NCI-H1436 (cell line): ENCODE data around the gene RFFL.
"Not testable (repeated sequence)": the region's sequence is repeated elsewhere in the genome, so short reads cannot be mapped to it uniquely, and the experiment has no call there.

Source experiments
- DNase-seq: peaks from one replicate; lab custom pipeline; 2025; lab: John Stamatoyannopoulos, UW

RFFL gene, protein sequence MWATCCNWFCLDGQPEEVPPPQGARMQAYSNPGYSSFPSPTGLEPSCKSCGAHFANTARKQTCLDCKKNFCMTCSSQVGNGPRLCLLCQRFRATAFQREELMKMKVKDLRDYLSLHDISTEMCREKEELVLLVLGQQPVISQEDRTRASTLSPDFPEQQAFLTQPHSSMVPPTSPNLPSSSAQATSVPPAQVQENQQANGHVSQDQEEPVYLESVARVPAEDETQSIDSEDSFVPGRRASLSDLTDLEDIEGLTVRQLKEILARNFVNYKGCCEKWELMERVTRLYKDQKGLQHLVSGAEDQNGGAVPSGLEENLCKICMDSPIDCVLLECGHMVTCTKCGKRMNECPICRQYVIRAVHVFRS

DNA sequence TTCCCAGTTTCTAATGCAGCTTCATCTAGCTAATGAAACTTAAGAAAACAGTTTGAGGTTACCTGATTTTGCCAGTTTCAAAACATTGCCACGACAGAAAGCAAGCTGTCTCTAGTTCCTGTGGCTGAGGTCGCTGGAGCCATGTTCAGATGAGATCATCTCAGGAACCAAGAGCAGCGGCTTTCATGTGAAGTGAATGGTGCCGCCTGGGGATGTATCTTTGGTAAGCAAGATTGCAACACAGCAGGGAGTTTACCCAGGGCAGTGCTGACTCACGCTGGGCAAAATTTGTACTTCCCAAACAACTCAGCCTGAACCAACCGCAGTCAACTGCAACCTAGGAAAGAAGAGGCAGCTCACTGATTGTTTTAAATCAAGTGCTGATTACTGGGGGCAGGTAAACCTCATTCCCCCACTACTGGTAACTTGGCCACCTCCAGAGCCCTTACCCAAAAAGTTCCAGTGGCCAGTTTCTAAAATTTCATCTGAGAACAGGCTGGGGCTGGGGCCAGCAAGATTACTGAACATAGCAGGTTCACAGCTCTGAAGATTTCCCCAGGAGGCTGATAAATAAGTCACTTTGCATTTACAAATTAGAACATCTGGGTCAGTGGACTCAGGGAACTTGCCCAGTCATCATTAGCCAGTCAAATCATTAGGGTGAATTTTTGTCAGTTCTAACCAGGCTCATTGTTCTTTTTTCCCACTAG is at the start of gene RFFL:
Gene RFFL, minus strand, starts transcription at position 194 of the 710 bp plus-strand sequence. CDS start 37,154 bp downstream, outside the sequence.
- DNase-seq: no peak

DNA sequence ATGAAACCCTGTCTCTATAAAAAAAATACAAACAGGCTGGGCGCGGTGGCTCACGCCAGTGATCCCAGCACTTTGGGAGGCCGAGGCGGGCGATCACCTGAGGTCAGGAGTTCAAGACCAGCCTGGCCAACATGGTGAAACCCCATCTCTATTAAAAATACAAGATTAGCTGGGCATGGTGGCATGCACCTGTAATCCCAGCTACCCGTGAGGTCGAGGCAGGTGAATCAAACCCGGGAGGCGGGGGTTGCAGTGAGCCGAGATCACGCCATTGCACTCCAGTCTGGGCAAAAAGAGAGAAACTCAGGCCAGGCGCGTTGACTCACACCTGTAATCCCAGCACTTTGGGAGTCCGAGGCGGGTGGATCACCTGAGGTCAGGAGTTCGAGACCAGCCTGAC is 47.3 kb upstream of the RFFL start:
- not testable (repeated sequence) for DNase-seq

DNA sequence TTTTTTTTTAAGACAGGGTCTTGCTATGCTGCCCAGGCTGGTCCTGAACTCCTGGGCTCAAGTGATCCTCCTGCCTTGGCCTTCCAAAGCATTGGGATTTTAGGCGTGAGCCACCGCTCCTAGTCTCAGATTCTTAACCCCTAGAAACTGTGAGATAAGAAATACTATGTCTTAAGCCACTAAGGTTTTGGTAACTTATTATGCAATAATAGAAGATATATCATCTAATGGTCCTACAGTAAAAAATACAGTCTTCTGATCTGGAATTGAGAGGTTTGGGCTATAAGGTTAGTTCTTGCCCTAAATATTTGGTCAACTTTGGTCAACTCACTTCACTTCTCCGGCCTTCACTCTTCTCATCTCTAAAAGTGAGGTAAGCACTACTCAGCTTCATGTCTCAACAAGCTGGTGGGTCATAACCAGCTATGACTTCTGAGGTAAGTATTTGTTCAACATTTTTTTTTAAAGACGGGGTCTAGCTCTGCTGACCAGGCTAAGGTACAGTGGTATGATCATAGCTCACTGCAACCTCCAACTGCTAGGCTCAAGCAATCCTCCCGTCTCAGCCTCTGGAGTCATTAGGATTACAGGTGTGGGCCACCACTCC is 41.4 kb upstream of the RFFL start:
- DNase-seq: no peak

DNA sequence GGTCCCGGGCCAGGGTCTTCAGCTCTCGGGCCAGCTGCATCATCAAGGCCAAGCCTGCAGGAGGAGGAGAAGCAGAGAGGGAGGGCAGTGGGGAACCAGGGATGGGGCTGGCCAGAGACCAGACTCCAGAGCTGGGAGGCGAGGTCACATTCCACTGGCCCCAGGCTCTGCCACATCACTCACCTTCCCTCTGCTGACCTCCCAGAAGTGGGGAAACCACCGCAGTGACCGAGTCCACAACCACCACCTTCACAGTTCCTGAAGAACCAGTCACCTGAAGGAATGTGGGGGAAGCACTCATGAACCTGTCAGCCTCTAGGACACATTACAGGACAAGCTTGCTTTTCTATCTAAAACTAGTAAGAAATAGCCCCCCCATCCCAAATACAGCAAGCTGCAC is 39.8 kb upstream of the RFFL start:
- no peak for DNase-seq

DNA sequence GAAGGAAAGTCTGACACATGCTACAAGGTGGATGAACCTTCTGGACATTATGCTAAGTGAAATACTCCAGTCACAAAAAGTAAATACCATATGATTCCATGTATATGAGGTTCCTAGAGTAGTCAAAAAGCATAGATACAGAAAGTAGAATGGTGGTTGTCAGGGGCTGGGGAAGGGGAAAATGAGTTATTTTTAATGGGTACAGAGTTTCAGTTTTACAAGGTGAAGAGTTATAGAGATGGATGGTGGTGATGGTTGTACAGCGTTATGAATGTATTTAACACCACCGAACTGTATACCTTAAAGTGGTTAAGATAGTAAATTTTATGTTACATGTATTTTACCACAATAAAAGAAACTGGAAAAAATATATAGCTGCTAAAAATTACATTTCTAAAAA is 38.2 kb upstream of the RFFL start:
- DNase-seq: no peak

DNA sequence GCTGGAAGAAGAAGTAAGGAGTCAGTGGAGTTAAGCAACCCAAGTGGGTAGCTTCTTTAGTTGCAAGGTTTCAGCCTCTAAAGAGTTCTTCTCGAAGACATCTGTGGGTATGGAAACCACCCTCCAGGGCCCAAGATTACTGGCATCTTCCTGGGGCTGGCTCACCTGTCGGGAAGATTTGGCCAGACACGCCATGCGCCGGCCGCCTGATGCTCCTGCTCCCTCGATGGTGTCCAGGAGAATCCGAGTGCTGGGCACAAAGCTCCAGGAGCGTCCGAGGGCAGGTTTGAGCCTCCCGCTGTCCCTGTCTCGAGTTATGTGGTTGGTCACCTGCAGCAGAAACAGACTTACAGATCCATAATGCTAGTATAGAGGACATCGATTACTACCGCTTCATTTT is 37.5 kb upstream of the RFFL start:
- DNase-seq: no peak

DNA sequence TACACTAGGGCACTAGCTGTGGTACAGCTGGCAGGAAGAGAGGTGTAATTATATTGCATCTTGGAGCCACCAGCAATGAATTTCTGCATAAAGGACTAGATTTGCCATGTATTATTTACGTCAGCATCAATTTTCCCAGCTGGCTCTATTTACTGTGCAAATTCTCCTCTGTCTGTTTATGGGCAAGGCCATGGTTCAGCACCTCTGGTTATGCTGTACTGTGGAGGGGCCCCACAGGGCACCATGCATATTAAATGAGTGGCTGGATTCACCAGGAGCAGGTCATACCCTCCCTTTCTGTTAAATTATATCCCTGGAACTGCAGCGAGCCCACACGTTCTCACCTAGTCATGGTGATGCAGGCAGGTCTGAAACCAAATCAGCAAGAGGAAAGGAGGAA is 36.4 kb upstream of the RFFL start:
- no peak for DNase-seq

DNA sequence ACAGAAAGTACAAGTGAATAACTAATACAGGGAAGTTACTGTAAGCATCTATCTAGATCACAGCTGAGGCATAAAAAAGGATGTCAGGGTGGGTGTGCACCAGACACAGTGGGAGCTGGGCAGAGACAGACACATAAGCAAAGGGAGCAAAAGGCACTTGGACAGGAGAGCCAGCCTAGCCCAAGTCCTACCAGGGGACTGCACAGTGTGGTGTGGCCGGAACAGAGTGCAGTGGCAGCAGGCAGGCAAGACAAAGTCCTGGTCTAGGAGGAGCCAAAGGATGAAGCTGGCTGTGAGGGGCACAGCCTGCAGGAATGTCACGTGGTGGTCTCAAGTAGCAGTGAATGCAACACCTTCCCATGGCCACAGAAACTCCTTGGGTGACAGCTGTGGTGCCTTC is 34.3 kb upstream of the RFFL start:
- DNase-seq: no peak

DNA sequence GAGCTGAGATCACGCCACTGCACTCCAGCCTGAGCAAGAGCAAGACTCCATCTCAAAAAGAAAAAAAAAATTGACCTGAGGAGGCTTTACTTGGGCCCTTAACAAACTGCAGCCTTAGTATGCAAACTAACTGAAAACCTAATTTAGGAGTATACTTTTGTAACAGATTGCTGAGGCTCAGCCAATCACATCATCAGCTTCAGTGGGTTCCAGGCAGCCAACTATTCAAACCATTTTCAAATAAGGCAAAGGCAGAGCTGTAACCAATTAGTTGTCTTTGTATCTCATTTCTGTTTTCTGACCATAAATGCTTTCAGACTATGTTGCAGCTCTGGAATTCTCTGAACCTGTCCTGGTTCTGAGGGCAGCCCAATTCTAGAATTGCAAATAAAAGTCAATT is 32.2 kb upstream of the RFFL start:
- no peak for DNase-seq

DNA sequence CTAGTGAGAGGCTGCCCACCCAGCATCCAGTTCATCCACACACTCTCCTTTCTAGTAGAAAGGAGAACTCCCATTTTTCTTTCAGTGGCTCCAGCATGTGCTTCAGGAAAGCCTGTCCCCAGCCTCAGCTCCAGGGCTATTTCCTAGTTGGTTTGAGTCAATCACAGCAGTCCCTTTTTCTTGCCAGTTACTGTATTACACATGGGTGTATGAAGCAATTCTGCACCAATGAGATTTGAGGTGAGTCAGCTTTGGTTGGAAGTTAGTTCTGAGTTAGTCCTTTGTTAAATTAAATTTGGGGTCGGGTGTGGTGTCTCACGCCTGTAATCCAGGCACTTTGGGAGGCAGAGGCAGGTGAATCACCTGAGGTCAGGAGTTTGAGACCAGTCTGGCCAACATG is 31.4 kb upstream of the RFFL start:
- DNase-seq: no peak

DNA sequence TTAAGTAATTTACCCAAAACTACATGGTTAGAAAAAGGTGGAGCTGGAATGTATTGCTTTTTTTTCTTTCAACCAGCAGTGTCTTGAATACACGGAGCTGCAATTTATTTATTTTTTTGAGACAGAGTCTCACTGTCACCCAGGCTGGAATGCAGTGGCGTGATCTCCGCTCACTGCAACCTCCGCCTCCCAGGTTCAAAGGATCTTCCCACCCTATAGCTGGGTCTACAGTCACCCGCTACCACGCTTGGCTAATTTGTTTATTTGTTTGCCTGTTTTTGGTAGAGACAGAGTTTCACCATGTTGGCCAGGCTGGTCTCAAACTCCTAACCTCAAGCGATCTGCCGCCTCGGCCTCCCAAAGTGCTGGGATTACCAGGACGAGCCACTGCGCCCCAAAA is 27.2 kb upstream of the RFFL start:
- not testable (repeated sequence) for DNase-seq

DNA sequence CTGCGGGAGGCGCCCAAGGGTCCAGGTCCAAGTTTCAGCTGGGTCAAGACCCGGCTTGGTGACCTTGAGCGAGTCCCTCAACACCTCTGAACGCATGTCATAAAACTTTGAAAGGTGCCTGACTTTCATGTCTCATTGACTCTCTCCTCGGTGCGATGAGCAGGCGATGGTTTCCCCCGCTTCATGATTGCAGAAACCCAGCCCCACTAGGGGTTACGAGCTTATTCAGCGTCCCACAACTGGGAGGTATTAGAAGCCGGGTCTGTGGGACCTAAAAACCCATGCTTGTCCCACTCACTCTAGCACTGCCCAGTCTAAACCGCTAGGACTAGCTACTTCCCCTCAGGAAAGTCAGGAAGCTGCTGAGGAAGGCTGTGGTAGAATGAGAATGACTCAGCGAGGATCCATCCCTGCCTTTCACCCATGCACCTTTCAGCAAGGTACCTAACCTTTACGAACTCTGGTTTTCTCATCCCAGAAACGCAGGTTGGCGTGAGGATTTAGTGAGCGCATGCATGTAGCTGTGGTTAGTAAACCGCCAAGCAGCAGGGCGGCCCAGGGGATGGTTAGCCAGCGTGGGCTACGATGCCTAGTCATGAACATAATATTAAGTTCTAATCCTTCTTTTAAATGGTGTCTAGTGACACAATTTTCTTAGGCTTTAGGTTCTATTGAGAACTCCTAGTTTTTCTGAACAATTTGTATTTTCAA is 26.2 kb upstream of the RFFL start:
- no peak for DNase-seq

DNA sequence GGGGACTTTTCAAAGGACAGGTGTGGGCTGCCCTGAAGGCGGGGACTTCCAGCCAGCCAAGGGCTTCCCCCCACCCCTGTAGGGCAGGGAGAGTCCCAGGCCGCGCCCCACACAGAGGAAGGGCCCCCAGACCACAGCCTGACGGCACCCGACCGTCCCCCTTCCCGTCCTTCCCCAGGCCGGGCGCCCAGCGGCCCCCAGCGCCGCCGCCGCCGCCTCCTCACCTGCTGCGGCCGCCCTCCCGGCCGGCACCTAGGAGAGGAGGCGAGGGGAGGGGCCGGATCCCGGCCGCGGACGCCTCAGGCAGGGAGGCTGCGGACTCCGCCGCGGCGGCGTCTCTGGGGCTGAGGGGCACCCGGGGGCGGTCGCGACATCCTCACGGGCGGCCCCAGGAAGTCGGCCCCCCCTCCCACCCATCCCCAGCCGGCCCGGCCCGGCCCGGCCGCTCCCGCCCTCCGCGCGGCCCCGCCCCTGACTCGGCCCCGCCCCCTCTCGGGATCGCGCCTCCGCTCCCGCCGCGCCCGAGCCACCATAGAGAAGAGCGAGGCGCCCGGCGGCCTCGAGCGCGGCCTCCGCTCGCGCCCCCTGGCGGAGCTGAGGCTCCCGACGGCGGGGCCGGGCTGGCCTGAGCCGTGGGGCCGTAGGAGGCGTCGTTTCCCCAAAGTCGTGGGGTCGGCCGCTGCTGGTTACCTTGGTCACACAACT is 25.5 kb upstream of the RFFL start:
- peak; percentile 91 for DNase-seq

DNA sequence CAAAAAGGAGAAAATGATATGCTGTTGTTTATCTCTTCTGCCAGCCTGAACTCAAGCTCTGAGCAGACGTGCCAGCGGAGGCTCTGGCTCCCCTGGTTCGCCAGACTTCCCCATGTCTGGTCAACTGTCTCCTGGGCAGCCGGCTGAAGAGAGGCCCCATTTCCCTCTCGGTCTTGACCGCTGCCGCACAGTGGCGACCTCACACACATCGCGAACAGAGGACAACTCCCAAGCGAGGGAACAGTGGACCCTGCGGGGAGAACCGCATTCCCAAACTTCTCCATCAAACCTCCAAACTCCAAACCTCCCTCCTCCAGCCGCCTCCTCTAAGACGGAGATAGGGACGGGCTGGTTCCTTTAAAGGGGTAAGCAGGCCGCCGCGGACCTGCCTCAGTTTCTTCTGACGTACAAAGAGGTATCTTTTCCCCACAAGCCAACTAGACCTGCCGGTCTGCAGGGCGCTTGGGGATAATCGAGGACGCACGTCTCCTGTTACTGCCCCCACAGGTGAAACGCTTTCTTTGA is 24.9 kb upstream of the RFFL start:
- DNase-seq: no peak

DNA sequence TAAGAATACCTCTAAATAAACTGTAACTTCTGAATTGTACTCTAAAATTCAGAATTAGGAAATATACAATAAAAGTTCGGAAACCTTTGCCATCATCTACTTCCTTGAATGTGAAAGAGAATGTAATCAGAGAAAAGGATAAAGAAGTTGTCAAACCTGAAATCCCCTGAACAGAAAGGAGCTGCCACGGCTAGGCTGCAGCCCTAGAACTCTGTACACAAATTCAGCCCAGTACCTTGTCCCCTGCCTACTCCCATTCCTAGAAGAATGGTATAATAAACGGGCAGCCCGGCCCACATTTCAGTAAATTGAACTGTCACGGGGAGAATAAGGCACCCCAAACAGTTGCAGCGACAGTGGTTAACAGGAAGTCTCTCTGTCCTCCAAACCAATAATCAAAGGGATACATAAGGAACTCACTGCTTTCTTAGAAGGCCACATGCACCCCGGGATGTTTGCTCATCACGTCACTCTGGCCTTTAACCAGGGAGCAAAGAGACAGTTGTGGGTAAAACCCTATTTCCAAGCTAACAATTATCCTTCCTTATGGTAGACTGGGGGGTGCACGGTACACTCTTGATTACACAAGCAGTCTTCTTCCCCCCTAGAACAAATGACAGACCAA is 24.3 kb upstream of the RFFL start:
- DNase-seq: no peak

DNA sequence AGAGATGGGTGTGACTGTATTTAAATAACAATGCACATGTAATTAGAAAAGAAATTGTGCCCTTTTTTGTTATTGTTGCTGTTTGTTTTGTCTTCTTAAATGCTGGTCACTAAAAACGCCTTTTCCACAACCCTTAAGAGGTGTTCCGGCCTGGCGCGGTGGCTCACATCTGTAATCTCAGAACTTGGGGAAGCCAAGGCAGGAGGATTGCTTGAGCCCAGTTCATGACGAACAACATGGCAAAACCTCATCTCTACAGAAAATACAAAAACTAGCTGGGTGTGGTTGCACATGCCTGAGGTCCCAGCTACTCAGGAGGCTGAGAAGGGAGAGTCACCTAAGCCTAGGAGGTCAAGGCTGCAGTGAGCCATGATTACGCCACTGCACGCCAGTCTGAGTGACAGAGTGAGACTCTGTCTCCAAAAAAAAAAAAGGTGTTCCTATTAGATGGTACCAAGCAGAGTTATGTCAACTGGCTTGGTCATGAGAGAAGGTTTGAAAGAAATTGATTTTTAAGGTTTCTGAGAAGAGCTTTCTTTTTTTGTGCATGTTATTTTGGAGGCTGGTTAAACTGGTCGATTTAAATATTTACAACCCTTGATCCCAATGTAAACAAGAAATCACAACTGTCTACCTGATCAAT is 23.5 kb upstream of the RFFL start:
- no peak for DNase-seq

DNA sequence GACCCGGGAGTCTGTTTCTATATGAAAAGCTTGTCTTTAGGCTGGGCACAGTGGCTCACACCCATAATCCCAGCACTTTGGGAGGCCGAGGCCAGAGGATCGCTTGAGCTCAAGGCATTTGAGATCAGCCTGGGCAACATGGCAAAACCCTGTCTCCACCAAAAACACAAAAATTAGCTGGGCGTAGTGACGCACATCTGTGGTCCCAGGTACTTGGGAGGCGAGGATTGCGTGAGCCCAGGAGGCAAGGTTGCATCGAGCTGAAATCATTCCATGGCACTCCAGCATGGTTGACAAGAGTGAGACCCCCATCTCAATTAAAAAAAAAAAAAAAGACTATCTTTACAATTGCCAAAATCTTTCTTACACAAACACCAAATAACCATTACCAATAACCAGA is 22.7 kb upstream of the RFFL start:
- no peak for DNase-seq

DNA sequence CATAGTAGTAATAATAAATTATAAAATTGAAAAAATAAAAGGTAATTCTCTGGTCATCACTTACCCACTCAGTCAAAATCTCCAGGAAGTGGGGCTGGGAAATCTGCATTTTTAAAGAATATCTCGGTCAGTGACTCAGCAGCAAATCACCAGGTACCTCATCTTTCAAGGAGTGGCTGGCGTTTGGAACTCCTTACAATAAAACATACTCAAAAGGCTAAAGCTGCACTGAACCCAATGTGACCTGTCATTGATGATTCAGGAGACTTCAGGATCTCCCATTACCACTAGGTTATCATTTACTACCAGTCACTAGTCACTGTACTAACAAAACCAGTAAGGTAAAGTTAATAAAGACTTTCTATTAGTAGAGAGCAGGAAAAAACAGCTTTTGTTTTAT is 21.5 kb upstream of the RFFL start:
- no peak for DNase-seq

DNA sequence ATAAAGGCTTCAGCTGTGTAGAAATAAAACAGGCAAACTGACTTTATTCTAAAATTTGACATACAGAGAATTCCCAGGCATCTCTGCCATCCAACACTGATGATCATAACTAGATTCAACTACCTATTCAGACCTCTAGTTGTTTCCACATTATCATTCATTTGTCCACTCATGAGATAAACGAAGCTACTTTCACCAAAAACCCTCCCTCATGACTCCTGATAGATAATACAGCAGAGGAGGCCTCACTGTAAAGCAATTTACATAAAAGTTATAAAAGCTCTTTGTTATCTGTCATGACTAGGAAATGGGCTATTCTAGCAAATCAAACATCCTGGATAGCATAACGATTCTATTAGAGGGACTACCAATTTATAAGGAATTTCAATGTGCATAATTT is 19.6 kb upstream of the RFFL start:
- no peak for DNase-seq

DNA sequence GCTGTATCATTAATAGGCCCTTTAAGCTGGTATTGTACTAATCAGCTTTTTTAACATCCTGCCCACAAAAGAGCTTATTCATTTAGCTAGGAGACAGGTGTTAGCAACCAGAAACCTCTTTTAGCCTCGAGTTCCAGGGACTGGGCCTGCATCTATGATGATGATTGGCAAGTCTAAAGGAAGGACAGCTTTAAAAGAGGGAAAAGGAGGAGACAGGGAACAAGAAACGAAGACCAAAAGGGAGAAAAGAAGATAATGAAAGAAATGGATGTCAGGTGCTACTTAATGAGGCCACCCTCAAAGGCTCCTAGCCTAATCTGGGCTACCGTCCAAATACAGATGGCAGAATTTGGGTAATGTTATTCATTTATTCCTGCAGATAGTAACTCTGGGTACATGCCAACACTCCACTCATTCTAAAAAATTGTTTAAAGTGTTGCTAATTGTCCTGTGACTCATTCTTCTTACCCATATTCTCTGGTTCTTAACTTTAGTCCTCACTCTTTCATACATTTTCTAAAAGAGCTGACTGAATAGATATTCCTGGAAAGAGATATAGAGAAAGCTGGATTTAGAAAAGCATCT is 18.7 kb upstream of the RFFL start:
- DNase-seq: peak; percentile 59
